Type B pancreatic cell (in vitro differentiated cells): ENCODE measurements around the gene AQP2. TPM values are rescaled to one million over a fixed set of nuclear protein-coding genes. Genes with fewer than 3 reads are reported as not detected.

Experiments used
- DNase-seq: peaks from one replicate; pipeline ENCODE4 v3.0.0; 2021; ENCODE audit warnings: mixed read lengths; ENCODE audit not compliant: unreplicated experiment; ENCODE audit errors: extremely low spot score
- H3K27ac Mint-ChIP-seq: 2 replicates; pipeline ENCODE4 v1.8.0; 2021; ENCODE audit warnings: mild to moderate bottlenecking, mixed read lengths
- H3K27me3 Mint-ChIP-seq: 2 replicates; pipeline ENCODE4 v1.8.0; 2021; ENCODE audit warnings: mixed read lengths
- H3K36me3 Mint-ChIP-seq: 2 replicates; pipeline ENCODE4 v1.8.0; 2021; ENCODE audit warnings: mixed read lengths
- H3K4me1 Mint-ChIP-seq: one replicate; pipeline ENCODE4 v1.8.0; 2021; ENCODE audit warnings: mixed read lengths; ENCODE audit not compliant: unreplicated experiment
- H3K4me3 Mint-ChIP-seq: 2 replicates; pipeline ENCODE4 v1.8.0; 2021; ENCODE audit warnings: mild to moderate bottlenecking, mixed read lengths
- H3K9me3 Mint-ChIP-seq: 2 replicates; pipeline ENCODE4 v1.8.0; 2021; ENCODE audit warnings: mixed read lengths
- total RNA-seq: library from RNA; stranded (reverse); gene quantifications from 2 replicates; pipeline ENCODE4 v1.2.1, GENCODE V29; 2021; ENCODE audit warnings: low replicate concordance
- TF ChIP-seq, protein P1 (sequence below): fragments of 200-600 bp; sonication (generic); conservative IDR thresholded peaks from 2 replicates; pipeline ENCODE4 v1.5.0; 2021; ENCODE audit warnings: antibody characterized with exemption, mild to moderate bottlenecking

The AQP2 gene
- total RNA-seq, 1 donor from 2014 or later, result not detected

DNA sequence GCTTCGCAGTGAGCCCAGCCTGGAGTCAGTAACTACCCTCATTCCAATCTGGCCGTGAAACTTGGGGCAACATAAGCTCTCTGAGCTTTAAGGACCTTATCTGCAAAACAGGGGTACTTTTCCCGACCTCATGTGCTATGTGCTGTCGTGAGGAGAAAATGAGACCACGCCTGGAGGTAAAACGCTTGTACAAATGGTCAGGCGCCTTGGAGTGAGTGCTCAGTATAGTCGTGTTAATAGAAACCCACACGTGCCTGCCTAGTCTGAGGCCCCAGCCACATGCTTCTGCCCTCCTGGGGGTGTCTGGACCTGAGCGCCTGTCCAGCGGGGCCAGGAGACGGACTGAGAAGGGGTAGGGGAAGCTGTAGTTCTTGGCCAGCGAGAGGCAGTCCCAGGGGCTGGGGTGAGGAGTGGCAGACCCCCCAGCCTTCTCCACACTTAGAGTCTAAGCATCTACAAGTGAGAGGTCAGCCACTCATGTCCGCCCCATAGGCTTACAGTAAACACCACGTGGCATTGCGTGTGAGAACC lies 16.0 kb downstream of the AQP2 start:
- Mint-ChIP-seq H3K4me1 (no peaks in the 10 kb centered on the region), H3K27me3 (peaks cover 44% of the 10 kb centered on the region), H3K36me3 (no peaks in the 10 kb centered on the region), H3K9me3 (no peaks in the 10 kb centered on the region), H3K4me3 (peak overlapping the region; percentile 80), H3K27ac (no peak overlapping the region)
- TF ChIP-seq, protein P1, sequence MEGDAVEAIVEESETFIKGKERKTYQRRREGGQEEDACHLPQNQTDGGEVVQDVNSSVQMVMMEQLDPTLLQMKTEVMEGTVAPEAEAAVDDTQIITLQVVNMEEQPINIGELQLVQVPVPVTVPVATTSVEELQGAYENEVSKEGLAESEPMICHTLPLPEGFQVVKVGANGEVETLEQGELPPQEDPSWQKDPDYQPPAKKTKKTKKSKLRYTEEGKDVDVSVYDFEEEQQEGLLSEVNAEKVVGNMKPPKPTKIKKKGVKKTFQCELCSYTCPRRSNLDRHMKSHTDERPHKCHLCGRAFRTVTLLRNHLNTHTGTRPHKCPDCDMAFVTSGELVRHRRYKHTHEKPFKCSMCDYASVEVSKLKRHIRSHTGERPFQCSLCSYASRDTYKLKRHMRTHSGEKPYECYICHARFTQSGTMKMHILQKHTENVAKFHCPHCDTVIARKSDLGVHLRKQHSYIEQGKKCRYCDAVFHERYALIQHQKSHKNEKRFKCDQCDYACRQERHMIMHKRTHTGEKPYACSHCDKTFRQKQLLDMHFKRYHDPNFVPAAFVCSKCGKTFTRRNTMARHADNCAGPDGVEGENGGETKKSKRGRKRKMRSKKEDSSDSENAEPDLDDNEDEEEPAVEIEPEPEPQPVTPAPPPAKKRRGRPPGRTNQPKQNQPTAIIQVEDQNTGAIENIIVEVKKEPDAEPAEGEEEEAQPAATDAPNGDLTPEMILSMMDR, result no peak
- DNase-seq, result no peak

DNA sequence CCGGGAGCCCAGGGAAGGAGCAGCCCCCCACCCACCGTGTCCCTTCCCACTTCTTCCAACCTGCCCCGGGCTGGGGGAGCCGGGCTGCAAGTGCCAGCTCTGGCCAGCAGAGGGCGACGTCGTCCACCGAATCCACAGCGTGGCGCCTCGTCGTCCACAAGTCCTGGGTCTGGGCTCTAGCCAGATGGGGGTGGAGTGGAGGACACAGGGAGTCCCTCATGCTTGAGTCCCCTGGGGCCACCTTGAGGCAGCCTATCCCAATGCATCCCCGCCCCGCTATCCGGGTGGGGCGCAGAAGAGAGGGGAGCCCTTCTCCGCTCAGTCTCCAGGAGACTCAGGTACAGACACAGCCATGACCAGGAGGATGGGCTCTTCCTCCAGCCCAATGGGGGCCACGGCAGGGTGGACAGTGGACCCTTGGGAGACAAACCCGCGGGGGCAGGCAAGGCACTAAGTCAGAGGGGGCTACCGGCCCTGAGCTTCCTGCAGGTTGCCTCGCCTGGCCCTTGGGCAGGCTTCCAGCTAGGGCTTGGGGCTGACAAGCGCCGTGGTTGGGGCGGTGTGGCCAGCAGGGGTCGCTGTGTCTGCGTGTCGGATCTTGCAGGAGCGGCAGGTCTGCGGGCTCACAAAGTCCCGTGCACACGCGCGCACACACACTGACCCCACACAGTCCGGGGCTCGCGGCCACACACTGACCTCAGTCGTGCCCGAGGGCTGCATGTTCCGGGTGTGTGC lies 16.7 kb downstream of the AQP2 start:
- TF ChIP-seq, protein P1, result peak; percentile 81
- Mint-ChIP-seq H3K27ac (no peak overlapping the region), H3K36me3 (no peaks in the 10 kb centered on the region), H3K4me3 (peak overlapping the region; percentile 80), H3K27me3 (peaks cover 41% of the 10 kb centered on the region), H3K9me3 (no peaks in the 10 kb centered on the region), H3K4me1 (no peaks in the 10 kb centered on the region)
- peak; percentile 94 for DNase-seq

DNA sequence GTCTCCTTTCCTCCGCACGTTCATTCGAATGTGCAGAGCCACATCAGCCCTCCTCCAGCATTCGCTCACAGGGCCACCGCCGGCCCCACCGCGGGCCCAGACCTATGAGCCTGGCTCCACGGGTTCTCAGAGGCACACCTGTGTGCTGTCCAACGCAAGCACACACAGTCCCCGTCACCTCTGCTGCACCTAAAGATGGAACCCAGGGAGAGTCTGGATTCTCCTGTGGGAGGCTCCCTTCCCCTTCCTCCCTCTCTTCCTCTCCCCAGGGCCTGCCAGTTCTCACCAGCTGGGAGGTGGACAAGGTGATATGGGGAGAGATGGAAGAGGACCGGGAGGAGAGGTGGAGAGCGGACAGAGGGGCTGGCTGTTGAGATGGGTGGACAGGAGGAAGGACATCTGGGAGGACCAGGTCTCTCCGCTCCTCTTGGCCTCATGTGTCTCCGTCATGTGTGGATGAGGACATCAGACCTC lies 17.3 kb downstream of the AQP2 start:
- no peaks in the 10 kb centered on the region for H3K4me1 Mint-ChIP-seq
- peak overlapping the region; percentile 20 for H3K4me3 Mint-ChIP-seq
- H3K36me3 Mint-ChIP-seq, result no peaks in the 10 kb centered on the region
- H3K27me3 Mint-ChIP-seq, result peaks cover 35% of the 10 kb centered on the region
- DNase-seq, result no peak
- TF ChIP-seq, protein P1, result no peak
- H3K27ac Mint-ChIP-seq, result no peak overlapping the region
- no peaks in the 10 kb centered on the region for H3K9me3 Mint-ChIP-seq

DNA sequence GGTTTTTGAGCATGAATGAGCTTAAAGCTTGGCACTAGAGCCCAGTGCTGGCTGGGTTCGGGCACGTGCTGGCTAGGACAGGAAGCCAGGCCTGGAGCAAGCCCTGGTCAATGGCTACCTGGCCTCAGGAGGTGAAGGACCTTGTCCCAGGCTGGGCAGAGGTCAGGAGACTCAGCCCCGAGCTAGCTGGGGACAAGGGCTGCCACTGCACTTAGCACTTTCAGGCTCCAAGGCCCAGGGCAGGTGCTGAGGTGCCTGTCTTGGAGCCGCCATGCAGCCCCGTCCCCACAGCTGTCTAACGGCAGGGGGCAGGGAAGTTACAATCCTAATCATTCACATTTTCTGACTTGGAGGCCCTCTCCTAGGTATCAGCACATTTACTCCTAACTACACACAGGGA lies 17.9 kb downstream of the AQP2 start:
- no peak for DNase-seq
- TF ChIP-seq, protein P1, result no peak
- H3K36me3 Mint-ChIP-seq, result no peaks in the 10 kb centered on the region
- H3K9me3 Mint-ChIP-seq, result no peaks in the 10 kb centered on the region
- no peaks in the 10 kb centered on the region for H3K4me1 Mint-ChIP-seq
- H3K27me3 Mint-ChIP-seq, result peaks cover 28% of the 10 kb centered on the region
- H3K27ac Mint-ChIP-seq, result no peak overlapping the region
- no peak overlapping the region for H3K4me3 Mint-ChIP-seq

DNA sequence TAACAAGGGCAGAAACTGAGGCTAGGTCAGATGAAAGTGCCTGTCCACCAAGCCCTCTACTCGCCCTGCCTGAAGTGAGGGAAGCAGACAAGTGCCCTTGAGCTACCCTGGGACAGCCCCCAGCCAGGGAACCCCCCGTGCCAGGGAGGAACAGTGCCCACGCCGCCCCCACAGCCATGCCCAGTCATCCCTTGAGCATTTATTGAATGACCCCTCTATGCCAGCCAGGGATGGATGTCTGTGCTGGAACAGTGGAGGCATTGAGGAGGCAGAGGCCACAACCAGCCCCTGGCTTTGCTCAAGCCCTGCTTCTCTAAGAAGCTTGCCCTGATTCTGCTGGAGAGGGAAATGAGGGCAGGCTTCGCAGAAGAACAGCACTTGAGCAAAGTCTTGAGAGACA lies 18.5 kb downstream of the AQP2 start:
- H3K27me3 Mint-ChIP-seq, result peaks cover 23% of the 10 kb centered on the region
- TF ChIP-seq, protein P1, result no peak
- no peaks in the 10 kb centered on the region for H3K9me3 Mint-ChIP-seq
- H3K27ac Mint-ChIP-seq, result no peak overlapping the region
- H3K4me1 Mint-ChIP-seq, result no peaks in the 10 kb centered on the region
- no peaks in the 10 kb centered on the region for H3K36me3 Mint-ChIP-seq
- no peak for DNase-seq
- no peak overlapping the region for H3K4me3 Mint-ChIP-seq
